A549 (cell line): ENCODE data around the gene PIANP. TPM values are rescaled to one million over a fixed set of nuclear protein-coding genes. Genes with fewer than 3 reads are reported as not detected.
A peak's percentile ranks its signal among the peaks of the same experiment; 100 is the strongest.

ENCODE experiments used
- CBX2 ChIP-seq: fragments of 200-600 bp; sonication (generic); IDR thresholded peaks from 2 replicates; pipeline ENCODE4 v1.6.1; 2016; ENCODE audit warnings: low read depth, mild to moderate bottlenecking, borderline replicate concordance
- CBX8 ChIP-seq: fragments of 200-600 bp; sonication (generic); IDR thresholded peaks from 2 replicates; pipeline ENCODE4 v1.6.1; 2016
- CEBPB ChIP-seq, 2 experiments: fragments of >200 bp in 1 of 2; sonication (Bioruptor Twin) in 1 of 2; formaldehyde crosslinking in 1 of 2; IDR thresholded peaks; 2 replicates each; pipeline ENCODE4 v1.6.1; 2012 to 2016
- ESRRA ChIP-seq: fragments of 150-350 bp; IDR thresholded peaks from 2 replicates; pipeline ENCODE4 v1.6.1; 2014; ENCODE audit warnings: mild to moderate bottlenecking, low read length, borderline replicate concordance
- FOSL2 ChIP-seq, 2 experiments: fragments of 450-650 bp in 1 of 2; fragments of >200 bp in 1 of 2; sonication (Bioruptor Twin) in 1 of 2; formaldehyde crosslinking; IDR thresholded peaks; 2 replicates each; pipeline versions ENCODE4 v1.5.0 to v1.6.1; 2016 to 2020; ENCODE audit warnings: mild to moderate bottlenecking in 1 of 2, moderate library complexity in 1 of 2
- GATA3 ChIP-seq: IDR thresholded peaks from 2 replicates; pipeline ENCODE4 v1.6.1; 2012; ENCODE audit warnings: borderline replicate concordance
- HEYL ChIP-seq: fragments of 250-450 bp; sonication (Bioruptor Pico); IDR thresholded peaks from 2 replicates; pipeline ENCODE4 v1.8.0; 2021; ENCODE audit warnings: mild to moderate bottlenecking, moderate library complexity
- HOXB13 ChIP-seq: fragments of 250-450 bp; sonication (Bioruptor Pico); IDR thresholded peaks from 2 replicates; pipeline ENCODE4 v1.5.0; 2020; ENCODE audit warnings: low read depth, mild to moderate bottlenecking, moderate library complexity
- HOXB5 ChIP-seq: fragments of 250-450 bp; sonication (Bioruptor Pico); IDR thresholded peaks from 2 replicates; pipeline ENCODE4 v1.5.0; 2020; ENCODE audit warnings: mild to moderate bottlenecking, moderate library complexity
- JUN ChIP-seq, 2 experiments: fragments of >200 bp; sonication (Bioruptor Twin); formaldehyde crosslinking; IDR thresholded peaks; 2 replicates in 1 of 2; 3 replicates in 1 of 2; pipeline ENCODE4 v1.6.1; 2016 to 2017
- JUNB ChIP-seq: fragments of >200 bp; sonication (Bioruptor Twin); formaldehyde crosslinking; IDR thresholded peaks from 2 replicates; pipeline ENCODE4 v1.6.1; 2016
- MAFK ChIP-seq: fragments of 450-650 bp; IDR thresholded peaks from 2 replicates; pipeline ENCODE4 v1.6.1; 2014; ENCODE audit not compliant: partially characterized antibody
- NPAS2 ChIP-seq: fragments of 250-450 bp; sonication (Bioruptor Pico); IDR thresholded peaks from 2 replicates; pipeline ENCODE4 v1.8.0; 2022; ENCODE audit warnings: mild to moderate bottlenecking, moderate library complexity, borderline replicate concordance
- PHF8 ChIP-seq: fragments of 200-600 bp; sonication (generic); IDR thresholded peaks from 2 replicates; pipeline ENCODE4 v1.6.1; 2016; ENCODE audit warnings: low read depth, mild to moderate bottlenecking, antibody characterized with exemption, moderate library complexity, borderline replicate concordance
- POLR2A ChIP-seq: IDR thresholded peaks from 2 replicates; pipeline ENCODE4 v1.6.1; 2012; ENCODE audit warnings: mild to moderate bottlenecking, low read length
- POLR2AphosphoS2 ChIP-seq: conservative IDR thresholded peaks from 2 replicates; pipeline ENCODE4 v1.6.1; 2012; ENCODE audit warnings: low read length, improper control_type of control experiment, inconsistent platforms
- RCOR1 ChIP-seq: fragments of 150-350 bp; IDR thresholded peaks from 2 replicates; pipeline ENCODE4 v1.6.1; 2014; ENCODE audit warnings: antibody characterized with exemption, low read length, low read depth
- RFX5 ChIP-seq: fragments of 450-650 bp; IDR thresholded peaks from 2 replicates; pipeline ENCODE4 v1.7.1; 2014; ENCODE audit warnings: antibody characterized with exemption, mild to moderate bottlenecking, moderate library complexity
- ZC3H11A ChIP-seq: fragments of 450-650 bp; IDR thresholded peaks from 2 replicates; pipeline ENCODE4 v1.6.1; 2014; ENCODE audit warnings: antibody characterized with exemption, mild to moderate bottlenecking
- ZSCAN20 ChIP-seq: fragments of 250-450 bp; sonication (Bioruptor Pico); IDR thresholded peaks from 2 replicates; pipeline ENCODE4 v1.8.0; 2022; ENCODE audit warnings: mild to moderate bottlenecking, moderate library complexity
- polyA plus RNA-seq, 4 experiments: library from polyadenylated mRNA; depleted of rRNA in 3 of 4; stranded (reverse); fragments of >200 nt; fragmentation: RNase III in 1 of 4; extraction: RNeasy Plus Mini Kit Qiagen cat#74134 plus additional on column Dnase treatment in 1 of 4; gene quantifications; 2 replicates in 3 of 4; 3 replicates in 1 of 4; pipeline ENCODE4 v1.2.3, GENCODE V29; 2011 to 2017
- TF ChIP-seq, protein P1 (sequence below): IDR thresholded peaks from 2 replicates; pipeline ENCODE4 v1.6.1; 2012
- TF ChIP-seq, protein P2 (sequence below): fragments of 250-450 bp; sonication (Bioruptor Pico); IDR thresholded peaks from 2 replicates; pipeline ENCODE4 v1.5.0; 2021; ENCODE audit warnings: mild to moderate bottlenecking, moderate library complexity, borderline replicate concordance
- TF ChIP-seq, protein P3 (sequence below): fragments of 200-600 bp; sonication (generic); IDR thresholded peaks from 2 replicates; pipeline ENCODE4 v1.6.1; 2016; ENCODE audit warnings: antibody characterized with exemption, mild to moderate bottlenecking, moderate library complexity
- TF ChIP-seq, protein P4 (sequence below): fragments of 250-450 bp; sonication (Bioruptor Pico); IDR thresholded peaks from 2 replicates; pipeline ENCODE4 v1.5.0; 2020; ENCODE audit warnings: low read depth, mild to moderate bottlenecking, moderate library complexity
- TF ChIP-seq, protein P5 (sequence below): IDR thresholded peaks from 2 replicates; pipeline ENCODE4 v1.6.1; 2012
- TF ChIP-seq, protein P6 (sequence below): fragments of >200 bp; sonication (Bioruptor Twin); formaldehyde crosslinking; IDR thresholded peaks from 3 replicates; pipeline ENCODE4 v1.6.1; 2016
- TF ChIP-seq, protein P7 (sequence below): IDR thresholded peaks from 2 replicates; pipeline ENCODE4 v1.6.1; 2012; ENCODE audit warnings: low read depth, borderline replicate concordance

PIANP gene
- polyA plus RNA-seq, 2 of the 4 experiments (the other 2 are of a cell fraction): 0.10 to 0.56 TPM

DNA sequence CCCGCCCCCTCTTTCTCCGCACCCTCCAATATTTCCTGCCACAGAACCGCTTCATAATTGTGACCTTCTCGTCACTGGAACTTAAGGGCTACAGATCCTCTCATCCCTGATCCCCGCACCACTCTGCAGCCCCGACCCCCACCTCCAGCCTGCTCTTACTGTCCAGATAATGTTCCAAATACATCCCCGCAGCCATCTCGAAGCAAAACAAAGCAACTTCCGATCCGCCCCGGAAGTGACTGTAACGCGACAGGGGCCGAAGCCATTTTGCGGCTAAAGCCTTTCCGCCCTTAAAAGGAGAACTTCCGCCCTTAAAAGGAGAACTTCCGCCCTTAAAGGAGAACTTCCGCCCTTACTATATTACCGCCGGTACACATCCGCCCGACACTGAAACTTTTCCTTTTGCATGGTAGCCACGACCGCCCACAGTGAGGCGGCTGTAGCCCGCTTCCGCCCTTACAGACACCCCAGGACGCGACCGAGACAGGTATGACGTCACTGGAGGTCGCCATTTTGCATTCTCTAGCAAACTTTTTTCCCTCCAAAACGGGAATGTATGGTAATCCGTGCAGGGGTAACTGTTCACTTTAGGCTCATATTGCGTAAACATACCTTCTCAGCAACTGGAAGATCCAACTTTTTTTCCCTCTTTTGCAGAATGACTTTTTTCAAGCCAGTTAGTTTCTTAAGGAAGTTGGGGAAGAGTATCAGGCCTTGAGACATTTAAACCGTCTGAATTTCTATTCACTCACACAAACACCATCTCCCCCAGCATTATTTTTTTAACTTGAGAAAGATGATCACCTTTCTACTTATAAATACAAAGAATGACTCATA, 37.5 kb downstream of the PIANP start, which contains the start of gene ING4 (continued):
- TF ChIP-seq ESRRA (0 out of 2 replicates have a peak, but pooled peaks have one; percentile 30), HOXB13 (CRISPR knock-in tag) (peak; percentile 78), POLR2AphosphoS2 (no peak), JUNB (no peak), MAFK (peak; percentile 36), POLR2A (no peak; the same call in 1 of the 2 replicates), CBX8 (no peak), CBX2 (no peak), RCOR1 (no peak), PHF8 (0 out of 2 replicates have a peak, but pooled peaks have one; percentile 24), HOXB5 (CRISPR knock-in tag) (peak; percentile 83; the same call in 1 of the 2 replicates), HEYL (CRISPR knock-in tag) (peak; percentile 51; the same call in 1 of the 2 replicates), FOSL2 (IDR thresholded peaks at IDR 0.05) (no peak), FOSL2 (CRISPR knock-in tag; IDR thresholded peaks at IDR 0.05) (peak; percentile 77), JUN (IDR thresholded peaks at IDR 0.05) (peak; percentile 33 to 90; a peak in 4 of 5 replicates), ZSCAN20 (0 out of 2 replicates have a peak, but pooled peaks have one; percentile 28), CEBPB (IDR thresholded peaks at IDR 0.05) (peak in 1 of 2 experiments; percentile 54; a peak in 1 of 4 replicates), RFX5 (peak; percentile 72; the same call in 1 of the 2 replicates), ZC3H11A (no peak), GATA3 (no peak; the same call in 1 of the 2 replicates), NPAS2 (no peak)
- TF ChIP-seq, protein P1, sequence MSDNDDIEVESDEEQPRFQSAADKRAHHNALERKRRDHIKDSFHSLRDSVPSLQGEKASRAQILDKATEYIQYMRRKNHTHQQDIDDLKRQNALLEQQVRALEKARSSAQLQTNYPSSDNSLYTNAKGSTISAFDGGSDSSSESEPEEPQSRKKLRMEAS: peak; percentile 90
- TF ChIP-seq, protein P2, sequence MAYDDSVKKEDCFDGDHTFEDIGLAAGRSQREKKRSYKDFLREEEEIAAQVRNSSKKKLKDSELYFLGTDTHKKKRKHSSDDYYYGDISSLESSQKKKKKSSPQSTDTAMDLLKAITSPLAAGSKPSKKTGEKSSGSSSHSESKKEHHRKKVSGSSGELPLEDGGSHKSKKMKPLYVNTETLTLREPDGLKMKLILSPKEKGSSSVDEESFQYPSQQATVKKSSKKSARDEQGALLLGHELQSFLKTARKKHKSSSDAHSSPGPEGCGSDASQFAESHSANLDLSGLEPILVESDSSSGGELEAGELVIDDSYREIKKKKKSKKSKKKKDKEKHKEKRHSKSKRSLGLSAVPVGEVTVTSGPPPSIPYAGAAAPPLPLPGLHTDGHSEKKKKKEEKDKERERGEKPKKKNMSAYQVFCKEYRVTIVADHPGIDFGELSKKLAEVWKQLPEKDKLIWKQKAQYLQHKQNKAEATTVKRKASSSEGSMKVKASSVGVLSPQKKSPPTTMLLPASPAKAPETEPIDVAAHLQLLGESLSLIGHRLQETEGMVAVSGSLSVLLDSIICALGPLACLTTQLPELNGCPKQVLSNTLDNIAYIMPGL (CRISPR knock-in tag): peak; percentile 75; the same call in 1 of the 2 replicates
- TF ChIP-seq, protein P3, sequence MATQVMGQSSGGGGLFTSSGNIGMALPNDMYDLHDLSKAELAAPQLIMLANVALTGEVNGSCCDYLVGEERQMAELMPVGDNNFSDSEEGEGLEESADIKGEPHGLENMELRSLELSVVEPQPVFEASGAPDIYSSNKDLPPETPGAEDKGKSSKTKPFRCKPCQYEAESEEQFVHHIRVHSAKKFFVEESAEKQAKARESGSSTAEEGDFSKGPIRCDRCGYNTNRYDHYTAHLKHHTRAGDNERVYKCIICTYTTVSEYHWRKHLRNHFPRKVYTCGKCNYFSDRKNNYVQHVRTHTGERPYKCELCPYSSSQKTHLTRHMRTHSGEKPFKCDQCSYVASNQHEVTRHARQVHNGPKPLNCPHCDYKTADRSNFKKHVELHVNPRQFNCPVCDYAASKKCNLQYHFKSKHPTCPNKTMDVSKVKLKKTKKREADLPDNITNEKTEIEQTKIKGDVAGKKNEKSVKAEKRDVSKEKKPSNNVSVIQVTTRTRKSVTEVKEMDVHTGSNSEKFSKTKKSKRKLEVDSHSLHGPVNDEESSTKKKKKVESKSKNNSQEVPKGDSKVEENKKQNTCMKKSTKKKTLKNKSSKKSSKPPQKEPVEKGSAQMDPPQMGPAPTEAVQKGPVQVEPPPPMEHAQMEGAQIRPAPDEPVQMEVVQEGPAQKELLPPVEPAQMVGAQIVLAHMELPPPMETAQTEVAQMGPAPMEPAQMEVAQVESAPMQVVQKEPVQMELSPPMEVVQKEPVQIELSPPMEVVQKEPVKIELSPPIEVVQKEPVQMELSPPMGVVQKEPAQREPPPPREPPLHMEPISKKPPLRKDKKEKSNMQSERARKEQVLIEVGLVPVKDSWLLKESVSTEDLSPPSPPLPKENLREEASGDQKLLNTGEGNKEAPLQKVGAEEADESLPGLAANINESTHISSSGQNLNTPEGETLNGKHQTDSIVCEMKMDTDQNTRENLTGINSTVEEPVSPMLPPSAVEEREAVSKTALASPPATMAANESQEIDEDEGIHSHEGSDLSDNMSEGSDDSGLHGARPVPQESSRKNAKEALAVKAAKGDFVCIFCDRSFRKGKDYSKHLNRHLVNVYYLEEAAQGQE: no peak
- TF ChIP-seq, protein P4, sequence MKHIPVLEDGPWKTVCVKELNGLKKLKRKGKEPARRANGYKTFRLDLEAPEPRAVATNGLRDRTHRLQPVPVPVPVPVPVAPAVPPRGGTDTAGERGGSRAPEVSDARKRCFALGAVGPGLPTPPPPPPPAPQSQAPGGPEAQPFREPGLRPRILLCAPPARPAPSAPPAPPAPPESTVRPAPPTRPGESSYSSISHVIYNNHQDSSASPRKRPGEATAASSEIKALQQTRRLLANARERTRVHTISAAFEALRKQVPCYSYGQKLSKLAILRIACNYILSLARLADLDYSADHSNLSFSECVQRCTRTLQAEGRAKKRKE: peak; percentile 83; the same call in 1 of the 2 replicates
- TF ChIP-seq, protein P5, sequence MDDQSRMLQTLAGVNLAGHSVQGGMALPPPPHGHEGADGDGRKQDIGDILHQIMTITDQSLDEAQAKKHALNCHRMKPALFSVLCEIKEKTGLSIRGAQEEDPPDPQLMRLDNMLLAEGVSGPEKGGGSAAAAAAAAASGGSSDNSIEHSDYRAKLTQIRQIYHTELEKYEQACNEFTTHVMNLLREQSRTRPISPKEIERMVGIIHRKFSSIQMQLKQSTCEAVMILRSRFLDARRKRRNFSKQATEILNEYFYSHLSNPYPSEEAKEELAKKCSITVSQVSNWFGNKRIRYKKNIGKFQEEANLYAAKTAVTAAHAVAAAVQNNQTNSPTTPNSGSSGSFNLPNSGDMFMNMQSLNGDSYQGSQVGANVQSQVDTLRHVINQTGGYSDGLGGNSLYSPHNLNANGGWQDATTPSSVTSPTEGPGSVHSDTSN: peak; percentile 71; the same call in 1 of the 2 replicates
- TF ChIP-seq, protein P6, sequence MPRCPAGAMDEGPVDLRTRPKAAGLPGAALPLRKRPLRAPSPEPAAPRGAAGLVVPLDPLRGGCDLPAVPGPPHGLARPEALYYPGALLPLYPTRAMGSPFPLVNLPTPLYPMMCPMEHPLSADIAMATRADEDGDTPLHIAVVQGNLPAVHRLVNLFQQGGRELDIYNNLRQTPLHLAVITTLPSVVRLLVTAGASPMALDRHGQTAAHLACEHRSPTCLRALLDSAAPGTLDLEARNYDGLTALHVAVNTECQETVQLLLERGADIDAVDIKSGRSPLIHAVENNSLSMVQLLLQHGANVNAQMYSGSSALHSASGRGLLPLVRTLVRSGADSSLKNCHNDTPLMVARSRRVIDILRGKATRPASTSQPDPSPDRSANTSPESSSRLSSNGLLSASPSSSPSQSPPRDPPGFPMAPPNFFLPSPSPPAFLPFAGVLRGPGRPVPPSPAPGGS: no peak
- TF ChIP-seq, protein P7, sequence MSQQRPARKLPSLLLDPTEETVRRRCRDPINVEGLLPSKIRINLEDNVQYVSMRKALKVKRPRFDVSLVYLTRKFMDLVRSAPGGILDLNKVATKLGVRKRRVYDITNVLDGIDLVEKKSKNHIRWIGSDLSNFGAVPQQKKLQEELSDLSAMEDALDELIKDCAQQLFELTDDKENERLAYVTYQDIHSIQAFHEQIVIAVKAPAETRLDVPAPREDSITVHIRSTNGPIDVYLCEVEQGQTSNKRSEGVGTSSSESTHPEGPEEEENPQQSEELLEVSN: peak; percentile 97
